GM18511 (cell line): ENCODE measurements around the gene RNU6-7.

ENCODE experiments used
- ATAC-seq: cut with Tn5 transposase; IDR thresholded peaks from one replicate; pipeline ENCODE4 v1.9.1; 2021; ENCODE audit warnings: mild to moderate bottlenecking, moderate library complexity; ENCODE audit not compliant: unreplicated experiment

The RNU6-7 gene

DNA sequence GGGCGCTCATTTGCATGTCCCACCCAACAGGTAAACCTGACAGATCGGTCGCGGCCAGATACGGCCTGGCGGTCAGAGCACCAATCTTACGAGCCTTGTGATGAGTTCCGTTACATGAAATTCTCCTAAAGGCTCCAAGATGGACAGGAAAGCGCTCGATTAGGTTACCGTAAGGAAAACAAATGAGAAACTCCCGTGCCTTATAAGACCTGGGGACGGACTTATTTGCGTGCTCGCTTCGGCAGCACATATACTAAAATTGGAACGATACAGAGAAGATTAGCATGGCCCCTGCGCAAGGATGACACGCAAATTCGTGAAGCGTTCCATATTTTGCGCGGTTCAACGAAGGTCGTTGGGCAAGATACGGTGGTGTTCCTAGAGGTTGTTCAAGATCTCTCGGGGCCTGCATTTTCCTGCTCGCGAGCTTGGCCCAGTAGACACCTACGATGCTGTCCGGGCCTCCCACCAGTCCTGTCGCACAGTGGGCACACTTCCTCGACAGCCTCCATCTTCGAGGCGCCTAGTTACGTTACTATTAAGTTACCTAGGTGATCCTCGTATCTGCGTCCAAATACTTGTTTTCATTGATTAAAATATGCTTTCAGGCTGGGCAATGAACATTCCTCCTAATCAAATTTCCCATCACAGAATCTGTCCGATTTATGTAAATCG is at the start of gene RNU6-7:
RNU6-7 (plus strand) TSS at position 230 of the 675 bp plus-strand sequence.
- ATAC-seq = no peak

DNA sequence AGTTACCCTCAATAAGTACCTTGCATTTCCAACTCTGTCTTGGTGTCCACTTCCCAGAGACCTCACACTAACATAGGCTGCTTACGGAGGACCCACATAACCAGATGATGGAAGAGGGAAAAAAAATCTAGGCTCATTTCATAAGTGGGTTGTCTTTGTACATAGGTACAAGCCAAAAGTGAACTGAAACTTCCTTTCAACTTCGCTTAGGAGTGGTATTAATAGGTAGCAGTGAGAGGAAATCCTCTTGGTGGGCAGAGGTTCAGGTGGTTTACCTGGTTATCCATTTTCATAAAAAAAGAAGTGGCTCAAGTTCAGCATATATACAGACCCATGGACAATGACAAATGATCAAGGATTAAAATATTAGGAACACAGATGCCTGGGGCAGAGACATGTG is 35.8 kb upstream of the RNU6-7 start:
- no peak for ATAC-seq

DNA sequence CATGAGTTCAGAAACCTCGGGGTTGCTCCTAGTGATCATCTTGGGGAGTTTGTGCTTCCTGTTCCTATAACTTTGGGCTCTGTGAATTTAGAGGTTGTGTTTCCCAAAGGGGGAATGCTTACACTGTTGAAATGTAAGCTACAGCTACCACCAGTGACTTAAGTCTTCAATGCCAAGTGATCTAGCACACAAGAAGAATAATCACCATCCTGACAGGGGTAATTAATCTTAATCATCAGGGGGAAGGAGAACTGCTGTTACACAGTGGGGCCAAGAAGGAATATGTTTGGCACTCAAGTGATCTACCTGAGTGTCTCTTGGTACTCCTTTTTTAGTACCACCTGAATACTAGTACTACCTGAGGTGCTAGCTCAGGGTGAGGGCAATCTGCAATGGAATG is 34.9 kb upstream of the RNU6-7 start:
- ATAC-seq = no peak

DNA sequence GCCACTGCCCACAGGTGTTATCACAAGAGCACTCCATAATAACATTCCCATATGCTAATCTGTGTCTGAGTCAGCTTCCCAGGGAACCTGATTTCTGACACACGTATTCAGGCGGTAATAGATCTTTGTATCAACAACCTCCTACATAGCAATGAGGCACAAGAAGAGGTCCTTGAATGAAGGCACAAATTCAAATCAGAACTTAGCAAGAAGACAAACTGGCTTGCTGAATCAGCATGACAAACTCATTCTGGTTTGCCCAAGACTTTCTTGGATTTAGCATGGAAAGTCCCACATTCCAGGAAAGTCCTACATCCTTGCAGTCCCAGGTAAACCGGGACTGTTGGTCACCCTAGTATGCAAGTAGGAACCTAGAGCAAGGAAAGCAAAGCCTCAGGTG is 33.9 kb upstream of the RNU6-7 start:
- ATAC-seq = no peak

DNA sequence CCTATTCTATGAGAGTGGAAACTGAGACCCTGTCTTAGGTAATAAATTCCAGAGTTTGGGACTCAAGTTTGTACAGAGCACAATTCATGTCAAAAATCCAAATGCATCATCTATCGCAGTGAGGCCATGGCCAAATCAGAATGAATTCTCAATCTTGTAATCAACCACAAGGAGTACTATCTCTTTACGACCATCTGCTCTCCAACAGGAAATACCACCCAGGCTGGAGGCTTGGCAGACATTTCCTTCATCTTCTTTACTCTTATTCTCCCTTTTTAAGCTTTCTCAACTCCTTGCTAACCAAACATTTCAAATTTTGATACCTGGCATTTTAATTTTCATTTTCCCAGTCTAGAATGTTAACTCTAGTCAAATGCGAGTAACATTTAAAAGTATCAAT is 32.7 kb upstream of the RNU6-7 start:
- ATAC-seq = no peak

DNA sequence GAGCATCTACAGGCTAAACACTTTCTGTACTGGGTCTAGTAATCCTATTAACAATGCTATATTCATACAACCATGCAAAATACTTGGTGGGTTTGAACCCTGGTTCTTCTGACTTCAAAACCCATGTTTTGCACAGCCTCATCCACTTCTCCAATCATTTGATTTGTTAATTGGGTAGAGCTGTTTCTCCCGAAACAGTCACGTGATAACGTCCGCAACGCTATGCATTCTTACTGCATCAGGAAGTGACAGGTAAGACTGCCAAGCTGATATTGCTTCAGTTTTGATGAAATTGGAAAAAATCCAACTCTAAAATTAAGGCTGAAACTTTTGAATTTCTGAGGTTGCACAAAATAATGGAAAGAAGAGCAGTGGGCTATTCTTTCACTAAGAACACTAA is 30.4 kb upstream of the RNU6-7 start:
- no peak for ATAC-seq

DNA sequence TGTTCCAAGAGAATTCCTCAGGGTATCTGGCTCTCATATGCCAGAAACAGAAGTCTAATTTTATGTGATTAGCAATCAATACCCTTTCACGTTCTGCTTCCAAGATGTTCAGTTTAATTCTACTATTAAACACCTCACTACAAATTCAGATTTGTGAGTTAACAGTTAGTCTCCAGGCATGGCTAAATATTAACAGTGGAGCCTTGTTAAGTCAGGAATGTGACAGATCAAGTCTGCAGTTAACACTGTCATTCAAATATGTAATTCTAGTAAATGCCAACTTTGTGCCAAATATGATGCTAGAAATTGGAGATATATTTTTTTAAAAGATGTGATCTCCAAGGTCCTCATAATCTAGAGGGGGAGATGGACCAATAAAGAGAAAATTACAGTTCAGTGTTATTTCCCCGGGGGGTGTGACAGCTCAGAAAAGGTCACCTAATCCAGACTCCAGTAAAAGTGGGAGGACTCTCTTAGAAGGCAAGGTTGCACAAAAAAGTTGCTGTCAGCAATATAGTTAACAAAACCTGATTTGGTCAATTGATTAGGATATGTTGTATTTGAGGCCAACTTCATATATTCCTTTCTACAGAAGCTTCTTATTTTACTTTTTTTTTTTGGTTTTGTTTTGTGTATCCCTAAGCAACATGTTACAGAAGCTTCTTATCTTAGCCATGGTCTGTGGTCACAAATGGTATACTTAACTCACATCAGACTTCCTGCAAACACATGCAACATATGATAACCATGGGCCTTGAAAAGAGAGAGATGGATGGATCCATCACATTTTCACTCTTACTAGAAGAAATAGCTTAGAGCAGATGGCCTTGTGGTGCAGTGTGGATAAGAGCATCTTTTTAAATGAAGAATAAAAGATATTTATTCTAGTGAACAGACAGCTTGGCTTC is 18.4 kb upstream of the RNU6-7 start:
- no peak for ATAC-seq

DNA sequence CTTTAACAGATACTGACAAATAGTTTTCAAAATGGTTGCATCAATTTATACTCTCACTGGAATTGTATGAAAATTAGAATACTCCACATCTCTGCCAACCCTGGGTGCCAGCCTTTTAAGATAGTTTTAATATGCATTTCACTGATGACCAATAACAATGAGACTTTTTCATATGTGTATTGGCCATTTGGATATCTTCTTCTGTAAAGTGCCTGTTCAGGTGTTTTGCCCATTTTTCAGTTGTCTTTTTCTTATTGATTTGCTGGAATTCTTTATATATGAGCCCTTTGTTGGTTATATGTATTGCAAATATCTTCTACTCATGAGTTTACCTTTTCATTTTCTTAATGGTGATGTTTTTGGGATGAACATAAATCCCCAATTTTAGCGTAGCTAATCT is 16.7 kb upstream of the RNU6-7 start:
- ATAC-seq = no peak

DNA sequence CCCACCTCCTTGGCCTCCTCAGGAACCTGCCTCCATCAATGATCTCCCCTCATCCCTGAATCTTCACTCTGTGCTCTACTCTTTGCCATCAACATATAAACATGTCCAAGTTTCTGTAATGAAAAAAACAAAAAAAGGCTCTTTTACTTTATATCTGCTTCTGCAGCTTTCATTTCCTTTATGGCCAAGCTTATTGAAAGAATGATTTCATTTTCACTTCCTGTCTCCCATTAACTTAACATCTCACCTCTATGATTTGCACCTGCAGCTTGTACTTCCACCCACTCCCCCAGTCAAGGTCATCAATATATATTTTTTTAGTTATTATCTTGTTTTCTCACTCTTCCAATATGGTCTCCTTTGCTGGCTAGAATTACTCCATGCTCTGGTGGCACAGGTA is 15.6 kb upstream of the RNU6-7 start:
- peak; percentile 94 for ATAC-seq

DNA sequence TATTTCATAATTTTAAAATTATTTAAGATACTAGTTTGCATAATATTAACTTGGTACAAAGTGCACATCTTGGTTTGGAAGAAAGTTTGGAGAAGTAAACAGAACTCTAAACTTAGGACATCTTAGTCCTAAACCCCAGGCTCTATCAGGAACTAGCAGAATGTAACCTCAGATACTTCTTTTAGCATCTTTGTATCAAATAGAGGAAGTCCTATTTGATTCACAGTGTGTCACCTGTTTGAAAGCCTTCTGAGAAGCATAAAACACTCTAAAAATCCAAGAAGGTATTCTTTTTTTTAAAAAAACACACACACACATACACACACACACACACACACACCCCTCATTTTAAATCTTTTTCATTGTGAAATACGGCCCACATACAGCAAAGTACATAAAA is 12.0 kb upstream of the RNU6-7 start:
- no peak for ATAC-seq

DNA sequence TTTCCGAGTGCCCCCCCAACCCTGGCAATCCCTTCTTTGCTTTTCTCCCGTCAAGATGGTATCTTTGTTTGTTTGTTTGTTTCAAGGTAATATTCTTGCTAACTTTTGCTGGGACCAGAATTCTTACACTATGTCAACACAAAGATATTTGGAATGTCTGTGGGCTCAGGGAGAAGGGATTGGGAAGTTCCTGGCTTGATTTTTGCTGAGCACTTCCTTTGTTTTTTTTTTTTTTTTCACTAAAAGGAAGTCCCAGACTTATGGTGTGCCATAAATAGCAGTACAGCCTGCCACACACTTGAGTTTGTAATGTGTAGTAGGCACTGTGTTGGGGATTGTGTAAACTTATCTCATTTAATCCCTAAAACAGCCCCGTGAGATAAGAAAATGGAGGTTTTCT is 11.2 kb upstream of the RNU6-7 start:
- ATAC-seq = no peak

DNA sequence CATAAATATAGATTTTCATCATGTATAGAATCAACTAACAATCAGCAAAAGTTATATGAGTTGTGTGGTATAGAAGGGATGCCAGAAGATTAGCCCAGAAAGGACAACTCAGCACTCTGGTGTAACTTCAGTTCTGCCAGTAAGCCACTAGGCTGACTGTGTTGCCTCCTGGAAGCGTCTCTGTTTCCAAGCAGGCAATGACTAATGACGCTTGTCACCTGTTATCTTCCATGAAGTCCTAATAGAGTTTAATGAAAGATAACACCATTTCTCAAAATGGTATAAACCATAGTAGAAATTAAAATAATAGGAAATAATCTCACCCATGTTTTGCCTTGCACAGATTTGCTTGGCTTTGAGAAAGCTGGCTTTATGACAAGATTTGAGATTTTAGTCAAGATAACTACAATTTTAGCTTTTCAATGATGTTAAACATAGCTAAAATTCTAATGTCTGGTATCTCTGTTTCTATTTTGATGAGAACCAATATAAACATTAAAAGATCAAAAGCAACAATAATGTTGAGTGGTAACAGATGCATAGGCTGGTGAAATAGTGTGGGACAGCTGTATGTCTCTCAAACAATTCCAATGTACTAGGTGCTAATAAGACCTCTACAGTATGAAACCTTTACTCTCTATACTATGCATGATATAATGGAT is 9.0 kb upstream of the RNU6-7 start:
- ATAC-seq = no peak

DNA sequence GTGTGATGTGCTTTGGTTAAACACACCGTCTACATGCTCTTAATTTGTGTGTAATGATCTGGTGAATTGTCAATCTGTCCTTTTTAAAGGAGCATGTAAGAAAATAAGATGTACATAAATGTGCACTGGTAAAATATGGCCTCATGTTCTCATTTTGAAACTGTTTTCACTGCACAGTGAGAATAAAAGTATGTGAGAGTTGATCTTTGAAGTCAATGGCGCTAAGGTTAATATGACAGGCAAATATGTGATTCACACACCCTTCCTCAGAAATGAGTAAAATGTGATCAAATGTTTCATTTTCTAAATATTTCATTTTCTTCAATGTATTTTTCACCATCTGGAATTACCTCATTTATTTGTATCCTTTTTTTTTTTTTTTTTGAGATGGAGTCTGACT is 8.3 kb upstream of the RNU6-7 start:
- no peak for ATAC-seq

DNA sequence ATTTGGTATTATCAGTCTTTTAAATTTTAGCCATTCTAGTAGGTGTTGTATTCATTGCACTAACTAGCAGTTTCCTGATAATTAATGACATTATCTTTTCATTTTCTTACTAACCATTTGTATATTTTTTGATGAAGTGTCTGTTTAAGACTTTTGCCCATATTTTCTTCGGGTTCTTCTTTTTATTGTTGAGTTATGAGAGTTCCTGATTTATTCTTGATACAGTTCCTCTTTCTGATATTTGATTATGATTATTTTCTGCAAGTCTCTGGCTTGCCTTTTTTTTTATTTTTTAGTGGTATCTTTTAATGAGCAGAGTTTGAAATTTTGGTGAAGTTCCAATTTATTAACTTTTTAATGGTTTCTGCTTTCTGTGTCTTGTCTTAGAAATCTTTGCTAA is 6.2 kb upstream of the RNU6-7 start:
- ATAC-seq = no peak

DNA sequence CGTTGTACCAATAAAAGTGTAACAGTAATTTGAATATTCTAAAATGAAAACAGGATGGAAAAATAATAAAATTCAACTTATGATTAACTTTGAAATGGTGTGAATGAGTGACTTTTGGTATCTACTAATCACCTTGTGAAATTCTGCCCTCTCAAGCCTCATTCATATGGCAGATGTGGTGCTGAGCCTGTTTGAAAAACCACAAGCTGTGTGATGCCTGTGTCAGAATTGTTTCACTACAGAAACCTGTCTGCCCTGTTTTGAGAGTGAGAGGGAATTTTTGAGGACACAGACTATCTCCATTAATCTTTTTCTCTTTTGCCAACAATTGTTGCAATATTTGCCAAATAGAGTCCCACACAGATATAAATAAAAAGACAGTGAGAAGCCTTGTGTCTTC is 3.9 kb upstream of the RNU6-7 start:
- peak; percentile 46 for ATAC-seq

DNA sequence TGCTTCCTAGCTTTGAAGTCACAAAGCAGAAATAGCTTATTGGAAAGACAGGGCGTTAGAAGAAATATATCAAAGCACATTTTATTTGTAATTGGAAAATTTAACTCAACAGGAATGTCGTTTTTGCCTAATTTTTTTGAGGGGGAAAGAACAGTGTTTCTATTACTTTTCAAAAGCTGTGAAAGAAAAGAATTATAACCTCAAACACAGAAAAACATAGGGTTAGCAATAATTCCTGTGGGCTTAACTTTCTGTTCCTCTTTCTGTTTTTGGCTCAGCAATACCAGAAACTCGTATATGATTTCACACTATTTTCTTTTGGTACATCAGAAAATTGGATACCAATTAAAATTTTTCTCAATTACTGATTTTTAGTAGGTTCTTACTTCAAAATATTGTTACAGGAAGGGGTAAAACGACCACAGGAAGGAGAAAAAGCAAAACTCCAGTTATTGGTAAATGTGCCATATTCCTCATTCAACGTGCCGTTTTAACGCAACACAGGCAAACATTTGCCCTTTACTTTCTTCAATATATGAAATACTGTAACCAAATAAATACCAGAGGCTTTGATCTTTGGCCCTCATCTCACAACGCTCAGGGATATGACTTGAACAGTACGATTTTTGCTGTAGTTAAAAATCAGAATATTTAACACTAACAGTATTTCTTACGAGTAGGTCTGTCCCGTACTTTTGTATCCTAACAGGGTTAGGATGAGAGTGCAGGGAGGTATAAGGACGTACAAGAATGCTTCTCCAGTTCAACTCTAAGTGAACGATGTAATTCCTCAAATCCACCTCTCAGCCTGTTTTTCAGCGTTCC is 1.3 kb upstream of the RNU6-7 start:
- peak; percentile 34 for ATAC-seq

DNA sequence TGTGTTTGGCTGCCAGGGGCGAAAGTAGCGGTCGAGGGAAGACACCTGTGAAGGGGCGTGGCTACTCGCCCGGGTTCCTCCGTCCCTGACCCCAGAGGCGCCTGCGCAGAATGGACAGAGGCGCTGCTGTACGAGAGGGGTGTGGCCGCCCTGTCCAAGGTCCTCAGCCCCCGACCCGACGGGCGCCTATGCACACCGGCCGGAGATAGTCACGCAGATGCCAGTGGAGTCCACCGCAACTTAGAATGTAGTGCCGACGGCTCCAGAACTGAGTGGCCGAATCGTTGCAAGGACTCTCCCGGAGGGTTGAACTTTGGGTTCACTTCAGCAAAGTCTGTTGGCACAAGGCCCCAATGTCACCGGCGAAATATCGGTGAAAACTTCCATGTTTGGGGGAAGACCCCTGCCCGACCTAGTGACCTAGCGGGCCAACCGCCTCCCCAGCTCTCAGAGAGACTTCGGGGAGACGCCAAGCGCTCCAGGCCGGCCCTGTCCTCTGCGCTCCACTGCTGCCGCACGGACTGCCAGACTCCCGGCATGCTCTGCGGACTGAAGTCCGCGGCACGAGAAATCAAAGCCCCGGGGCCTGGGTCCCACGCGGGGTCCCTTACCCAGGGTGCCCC is 541 bp upstream of the RNU6-7 start:
- ATAC-seq = peak; percentile 67

DNA sequence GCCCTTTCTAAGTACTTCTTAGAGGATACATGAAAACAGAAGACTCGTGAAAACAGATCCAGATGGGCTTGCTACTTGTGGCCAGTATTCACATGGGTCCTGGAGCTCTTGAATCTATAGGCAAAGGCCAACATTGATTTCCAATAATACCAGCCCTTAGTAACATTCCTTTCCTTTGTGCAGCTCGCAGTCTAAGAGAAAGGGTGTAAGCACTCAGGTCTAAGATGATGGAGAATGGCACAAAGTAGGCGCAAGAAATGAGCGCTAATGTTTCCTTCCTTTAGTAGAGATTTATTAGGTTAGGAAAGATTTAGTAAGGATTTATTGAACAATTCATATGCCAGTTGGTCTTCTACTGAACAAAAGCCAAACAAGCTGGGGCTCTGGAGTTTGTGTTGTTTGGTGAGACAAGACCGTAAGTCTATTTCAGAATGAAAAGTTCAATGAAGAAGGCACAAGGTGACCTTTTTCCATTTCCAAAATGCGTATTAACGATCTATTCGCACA is 699 bp downstream of the RNU6-7 start:
- ATAC-seq = no peak

DNA sequence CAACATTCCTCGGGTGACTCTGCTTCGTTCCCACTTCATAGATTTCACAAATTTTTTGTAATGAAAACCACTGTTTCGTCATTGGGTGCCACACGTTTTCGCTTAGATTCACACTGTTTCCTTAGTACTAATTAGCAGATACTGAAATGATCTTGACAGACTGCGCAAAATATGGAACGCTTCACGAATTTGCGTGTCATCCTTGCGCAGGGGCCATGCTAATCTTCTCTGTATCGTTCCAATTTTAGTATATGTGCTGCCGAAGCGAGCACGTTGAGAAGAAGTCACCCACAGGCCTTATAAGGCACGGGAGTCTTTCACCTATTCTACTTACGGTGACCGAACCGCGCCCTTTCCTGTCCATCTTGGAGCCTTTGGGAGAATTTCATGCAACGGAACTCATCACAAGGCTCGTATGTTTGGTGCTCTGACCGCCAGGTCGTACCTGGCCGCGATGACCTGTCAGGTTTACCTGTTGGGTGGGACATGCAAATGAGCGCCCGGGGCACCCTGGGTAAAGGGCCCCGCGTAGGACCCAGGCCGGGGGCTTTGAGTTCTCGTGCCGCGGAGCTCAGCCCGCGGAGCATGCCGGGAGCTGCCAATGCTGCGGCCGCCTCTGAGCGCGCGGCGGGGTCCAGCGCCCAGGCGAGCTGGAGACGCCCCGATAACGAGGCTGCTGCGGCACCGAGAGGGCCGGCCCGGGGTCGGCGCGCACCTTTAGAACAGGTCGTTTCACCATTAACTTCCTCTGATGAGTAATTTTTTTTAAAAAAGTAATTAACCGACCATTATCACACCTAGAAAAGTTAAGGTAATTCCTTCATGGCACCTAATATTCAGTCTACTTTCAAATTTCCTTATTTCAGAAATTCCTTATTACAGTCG is 1.4 kb downstream of the RNU6-7 start, which contains the start of gene RNU6-8:
RNU6-8 (minus strand) TSS at position 272 of the 885 bp plus-strand sequence.
- peak; percentile 66 for ATAC-seq
